ENCODE measurements around the gene SERGEF.

DNA sequence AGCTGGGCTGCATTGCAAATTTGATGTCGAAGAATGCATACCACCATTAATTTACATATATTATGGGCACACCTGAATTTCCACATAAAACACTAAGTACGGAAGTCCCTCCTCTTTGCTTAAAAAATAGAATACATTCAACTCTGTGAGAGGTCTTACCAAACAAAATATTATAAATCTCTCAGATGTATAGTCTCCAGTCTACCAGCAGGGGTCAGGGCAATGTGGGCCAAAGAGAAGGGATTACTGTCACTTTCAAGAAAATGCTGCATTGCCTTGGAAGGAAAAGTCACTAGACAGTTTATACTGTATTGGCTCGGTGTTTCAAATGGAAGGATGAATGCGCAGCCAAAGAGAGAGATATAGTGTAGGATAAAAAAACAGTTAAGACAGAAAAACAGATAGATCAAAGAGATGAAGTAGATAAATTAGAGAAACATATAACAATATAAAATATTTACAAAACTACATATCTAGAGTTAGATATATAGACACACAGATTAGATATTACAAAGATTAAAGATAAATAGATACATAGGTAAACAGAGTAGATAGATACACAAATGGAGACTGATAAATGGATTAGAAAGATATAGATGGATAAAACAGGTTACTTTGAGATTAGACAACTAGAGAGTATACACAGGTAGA, 20.9 kb downstream of the SERGEF start:
- TF ChIP-seq, protein P1, sequence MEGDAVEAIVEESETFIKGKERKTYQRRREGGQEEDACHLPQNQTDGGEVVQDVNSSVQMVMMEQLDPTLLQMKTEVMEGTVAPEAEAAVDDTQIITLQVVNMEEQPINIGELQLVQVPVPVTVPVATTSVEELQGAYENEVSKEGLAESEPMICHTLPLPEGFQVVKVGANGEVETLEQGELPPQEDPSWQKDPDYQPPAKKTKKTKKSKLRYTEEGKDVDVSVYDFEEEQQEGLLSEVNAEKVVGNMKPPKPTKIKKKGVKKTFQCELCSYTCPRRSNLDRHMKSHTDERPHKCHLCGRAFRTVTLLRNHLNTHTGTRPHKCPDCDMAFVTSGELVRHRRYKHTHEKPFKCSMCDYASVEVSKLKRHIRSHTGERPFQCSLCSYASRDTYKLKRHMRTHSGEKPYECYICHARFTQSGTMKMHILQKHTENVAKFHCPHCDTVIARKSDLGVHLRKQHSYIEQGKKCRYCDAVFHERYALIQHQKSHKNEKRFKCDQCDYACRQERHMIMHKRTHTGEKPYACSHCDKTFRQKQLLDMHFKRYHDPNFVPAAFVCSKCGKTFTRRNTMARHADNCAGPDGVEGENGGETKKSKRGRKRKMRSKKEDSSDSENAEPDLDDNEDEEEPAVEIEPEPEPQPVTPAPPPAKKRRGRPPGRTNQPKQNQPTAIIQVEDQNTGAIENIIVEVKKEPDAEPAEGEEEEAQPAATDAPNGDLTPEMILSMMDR (IDR thresholded peaks at IDR 0.05): peak; percentile 55 to 82 (median 75)
- no peak for TF ChIP-seq POLR2A (IDR thresholded peaks at IDR 0.05)

Measured in body of pancreas (tissue), 4 donors.